HG03045 (cell line): ENCODE measurements around the gene ZNF331.
"Not testable (repeated sequence)": the region's sequence is repeated elsewhere in the genome, so short reads cannot be mapped to it uniquely, and the experiment has no call there.

Source experiments
- ATAC-seq: cut with Tn5 transposase; IDR thresholded peaks from one replicate; pipeline ENCODE4 v1.9.1; 2021; ENCODE audit warnings: mild to moderate bottlenecking, moderate library complexity; ENCODE audit not compliant: unreplicated experiment

Gene ZNF331

DNA sequence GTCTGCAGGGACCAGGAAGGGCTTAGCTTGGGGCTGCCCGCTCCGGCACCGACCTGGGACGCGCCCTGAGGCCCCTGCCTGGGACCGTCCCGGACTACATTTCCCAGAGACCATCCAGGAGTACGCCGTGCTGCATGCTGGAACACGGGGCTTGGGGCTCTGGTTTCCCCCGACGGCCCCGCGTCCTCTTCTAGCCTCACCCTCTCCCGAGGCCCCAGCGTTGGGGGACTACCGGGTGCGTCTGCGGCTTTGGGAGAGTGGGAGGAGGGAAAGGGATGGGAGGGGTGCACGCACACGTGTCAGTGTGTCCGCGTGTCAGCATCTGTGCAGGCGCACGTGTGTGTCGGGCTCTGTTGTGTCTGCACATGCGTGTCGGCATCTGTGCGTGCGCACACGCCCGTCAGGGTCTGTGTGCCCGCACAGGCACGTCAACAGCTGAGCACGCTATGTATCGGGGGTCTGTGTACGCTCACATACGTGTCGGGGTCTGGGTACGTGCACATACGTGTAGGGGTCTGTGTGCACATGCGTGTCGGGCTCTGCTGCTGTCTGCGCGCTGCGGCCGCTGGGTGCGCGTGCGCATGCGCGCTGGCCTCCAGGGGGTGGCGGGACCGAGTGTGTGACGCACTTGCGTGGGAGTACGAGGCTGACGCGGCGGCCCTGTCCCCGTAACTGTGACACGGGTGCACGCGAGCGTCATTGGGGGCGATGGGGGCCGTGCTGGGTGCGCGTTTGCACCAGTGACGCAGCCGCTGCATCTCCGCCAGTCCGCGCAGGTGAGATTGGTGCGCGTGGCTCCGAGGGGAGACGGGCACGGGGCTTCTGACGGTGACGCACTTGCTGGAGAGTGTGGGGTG, at the start of gene ZNF331:
Gene ZNF331 (plus strand): TSS at position 625 of the 857 bp plus-strand sequence. CDS start 31,232 bp downstream, outside the sequence.
- ATAC-seq = peak; percentile 77

DNA sequence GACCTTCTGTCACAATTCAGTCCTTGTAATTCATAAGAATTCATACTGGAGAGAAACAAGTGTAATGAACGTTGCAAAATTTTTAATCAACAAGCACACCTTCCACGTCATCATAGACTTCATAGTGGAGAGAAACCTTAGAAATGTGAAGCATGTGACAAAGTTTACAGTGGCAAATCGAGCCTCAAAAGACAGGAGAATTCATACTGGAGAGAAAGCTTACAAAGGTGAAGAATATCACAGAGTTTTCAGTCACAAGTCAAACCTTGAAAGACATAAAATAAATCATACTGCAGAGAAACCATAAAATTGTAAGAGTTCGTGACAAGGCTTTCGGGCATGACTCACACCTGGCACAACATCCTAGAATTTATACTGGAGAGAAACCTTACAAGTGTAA, 45.8 kb upstream of the ZNF331 start:
- ATAC-seq = no peak

DNA sequence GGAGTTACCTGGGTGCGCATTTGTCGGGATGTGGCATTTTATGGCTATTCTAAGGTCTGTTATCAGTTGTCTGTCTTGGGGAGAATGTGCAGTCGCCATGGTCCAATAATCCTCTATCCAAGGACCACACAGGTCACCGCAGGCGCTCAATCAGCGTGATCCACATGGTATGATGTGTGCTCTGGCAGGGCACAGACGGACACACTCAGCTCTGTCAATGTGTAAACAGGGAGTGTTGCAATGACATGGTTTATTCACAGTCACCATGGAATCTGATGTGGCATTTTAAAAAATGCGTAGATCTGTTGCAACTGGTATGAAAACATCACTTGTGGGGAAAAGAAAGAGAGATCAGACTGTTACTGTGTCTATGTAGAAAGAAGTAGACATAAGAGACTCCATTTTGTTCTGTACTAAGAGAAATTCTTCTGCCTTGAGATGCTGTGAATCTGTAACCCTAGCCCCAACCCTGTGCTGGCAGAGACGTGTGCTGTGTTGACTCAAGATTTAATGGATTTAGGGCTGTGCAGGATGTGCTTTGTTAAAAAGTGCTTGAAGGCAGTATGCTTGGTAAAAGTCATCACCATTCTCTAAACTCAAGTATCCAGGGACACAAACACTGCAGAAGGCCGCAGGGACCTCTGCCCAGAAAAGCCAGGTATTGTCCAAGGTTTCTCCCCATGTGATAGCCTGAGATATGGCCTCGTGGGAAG, 40.5 kb upstream of the ZNF331 start:
- not testable (repeated sequence) for ATAC-seq

- ATAC-seq = not testable (repeated sequence)
These were observed 39.9 kb upstream of the ZNF331 start for GRCh38 chr19:53498024-53498395.

- ATAC-seq = not testable (repeated sequence)
These were observed 34.8 kb upstream of the ZNF331 start for GRCh38 chr19:53503151-53503550.

DNA sequence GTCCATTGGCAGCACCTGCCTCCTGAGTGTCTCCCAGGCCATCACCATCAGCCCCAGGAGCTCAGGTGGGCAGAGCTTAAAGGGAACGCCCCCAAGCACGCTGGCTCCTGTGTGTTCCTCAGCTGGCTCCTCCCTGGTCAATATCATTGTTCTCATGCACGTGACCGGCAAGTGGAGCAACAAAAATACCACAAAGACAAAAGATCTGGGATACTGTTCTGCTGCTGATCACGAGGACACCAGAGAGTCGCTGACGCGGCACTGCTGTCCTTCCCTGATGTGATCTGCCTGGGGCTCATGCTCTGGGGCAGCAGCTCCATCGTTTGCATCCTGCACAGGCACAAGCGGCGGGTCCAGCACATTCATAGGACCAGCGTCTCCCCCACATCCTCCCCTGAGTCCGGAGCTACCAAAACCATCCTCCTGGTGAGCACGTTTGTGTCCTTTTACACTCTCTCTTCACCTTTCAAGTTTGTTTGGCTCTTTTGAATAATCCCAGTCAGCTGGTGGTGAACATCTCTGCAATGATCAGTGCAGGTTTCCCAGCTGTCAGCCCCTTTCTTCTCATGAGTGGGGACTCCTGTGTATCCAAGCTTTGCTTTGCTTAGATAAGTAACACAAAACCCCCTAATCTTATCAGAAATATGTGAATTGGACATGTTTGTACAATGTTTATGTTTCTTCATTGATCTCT, 34.1 kb upstream of the ZNF331 start:
- not testable (repeated sequence) for ATAC-seq

- ATAC-seq = not testable (repeated sequence)
These were observed 33.6 kb upstream of the ZNF331 start for GRCh38 chr19:53504365-53504703.

- no peak for ATAC-seq
These were observed 33.1 kb upstream of the ZNF331 start for GRCh38 chr19:53504885-53505284.

DNA sequence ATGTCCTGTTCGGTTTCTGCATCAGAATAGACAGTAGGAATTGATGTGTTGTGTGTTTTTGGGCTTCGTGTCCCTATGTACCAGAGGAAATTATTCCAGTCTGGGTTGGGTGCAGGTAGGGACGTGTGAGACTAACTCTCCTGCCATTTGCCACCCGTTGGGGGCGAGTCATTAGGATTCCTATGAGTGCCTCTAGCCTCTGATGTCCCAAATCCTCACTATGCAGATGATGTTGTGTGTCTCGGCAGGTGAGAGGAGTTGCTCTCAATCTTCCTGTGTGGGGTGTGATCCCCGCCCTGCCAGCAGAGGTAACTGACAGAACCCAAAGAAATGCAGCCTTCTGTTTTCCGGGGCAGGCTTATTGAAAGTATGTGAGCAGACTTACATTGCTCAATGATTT, 31.2 kb upstream of the ZNF331 start:
- no peak for ATAC-seq

DNA sequence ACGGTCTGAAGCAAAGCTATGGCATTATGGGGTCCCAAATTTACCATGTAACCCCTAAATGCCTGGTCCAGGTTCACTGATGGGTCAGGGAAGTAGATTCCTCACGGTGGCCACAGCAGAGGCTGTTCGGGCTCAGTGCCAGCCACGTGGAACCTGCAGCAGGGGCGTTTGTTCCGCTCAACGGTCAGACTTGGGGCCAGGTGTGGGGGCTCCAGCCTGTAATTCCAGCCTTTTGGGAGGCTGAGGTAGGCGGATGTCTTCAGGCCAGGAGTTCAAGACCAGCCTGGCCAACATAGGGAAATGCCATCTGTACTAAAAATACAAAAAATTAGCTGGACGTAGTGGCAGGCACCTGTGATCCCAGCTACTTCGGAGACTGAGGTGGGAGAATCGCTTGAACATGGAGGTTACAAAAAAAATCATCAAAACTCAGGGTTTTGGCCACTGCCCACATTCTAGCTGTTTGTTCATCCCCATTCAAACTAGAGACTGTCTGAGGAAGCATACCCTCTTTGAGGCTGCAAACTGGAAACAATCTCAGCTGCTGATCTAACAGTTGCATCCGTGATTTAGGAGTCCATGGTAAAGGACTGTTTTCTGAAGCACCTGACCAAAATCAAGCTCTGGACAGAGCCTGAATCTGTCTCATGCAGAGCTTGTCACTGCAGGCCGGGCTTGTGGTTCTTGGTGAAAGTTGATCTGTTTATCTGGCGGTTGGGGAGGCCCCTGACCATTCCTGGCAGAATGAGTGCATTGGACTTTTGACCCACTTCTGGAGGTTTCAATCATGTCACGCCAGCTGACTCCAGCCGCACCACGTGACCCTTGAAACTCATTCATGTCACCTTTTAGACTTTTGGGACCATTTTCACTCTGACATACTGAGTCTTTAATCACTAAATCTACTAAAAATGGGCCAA, 30.2 kb upstream of the ZNF331 start:
- no peak for ATAC-seq

DNA sequence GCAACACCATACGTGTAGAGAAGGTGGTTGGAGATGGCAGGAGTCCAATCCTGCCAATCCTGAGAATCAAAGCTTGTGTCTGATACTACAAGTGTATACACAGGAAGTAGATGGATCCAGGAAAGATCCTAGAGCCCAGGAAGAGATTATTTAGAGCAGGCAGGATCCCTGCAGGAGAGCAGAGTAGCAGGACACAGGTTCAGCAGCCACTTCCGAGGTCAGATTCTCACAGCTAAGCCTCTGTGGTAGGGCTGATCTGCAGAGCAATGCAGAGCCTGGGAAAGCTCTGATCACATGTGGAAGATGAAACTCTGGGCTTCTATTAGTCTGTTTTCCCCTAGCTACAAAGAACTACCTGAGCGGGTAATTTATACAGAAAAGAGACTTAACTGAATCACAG, 28.5 kb upstream of the ZNF331 start:
- no peak for ATAC-seq

DNA sequence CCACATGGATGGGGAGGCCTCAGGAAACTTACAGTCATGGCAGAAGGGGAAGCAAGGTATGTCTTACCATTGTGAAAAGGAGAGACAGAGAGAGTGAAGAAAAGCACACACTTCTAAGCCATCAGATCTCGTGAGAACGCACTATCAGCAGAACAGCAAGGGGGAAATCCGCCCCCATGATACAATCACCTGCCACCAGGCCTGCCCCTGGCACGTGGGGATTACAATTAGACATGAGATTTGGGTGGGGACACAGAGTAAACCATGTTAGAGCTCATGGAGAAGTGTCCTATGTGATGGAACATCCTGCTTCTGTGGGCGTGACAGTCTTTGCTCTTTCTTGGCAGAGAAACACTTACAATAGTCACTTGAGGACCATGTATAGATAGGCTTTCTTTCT, 28.1 kb upstream of the ZNF331 start:
- ATAC-seq = no peak

GRCh38 chr19:53511357-53511756, 26.6 kb upstream of the ZNF331 start:
- ATAC-seq = no peak

DNA sequence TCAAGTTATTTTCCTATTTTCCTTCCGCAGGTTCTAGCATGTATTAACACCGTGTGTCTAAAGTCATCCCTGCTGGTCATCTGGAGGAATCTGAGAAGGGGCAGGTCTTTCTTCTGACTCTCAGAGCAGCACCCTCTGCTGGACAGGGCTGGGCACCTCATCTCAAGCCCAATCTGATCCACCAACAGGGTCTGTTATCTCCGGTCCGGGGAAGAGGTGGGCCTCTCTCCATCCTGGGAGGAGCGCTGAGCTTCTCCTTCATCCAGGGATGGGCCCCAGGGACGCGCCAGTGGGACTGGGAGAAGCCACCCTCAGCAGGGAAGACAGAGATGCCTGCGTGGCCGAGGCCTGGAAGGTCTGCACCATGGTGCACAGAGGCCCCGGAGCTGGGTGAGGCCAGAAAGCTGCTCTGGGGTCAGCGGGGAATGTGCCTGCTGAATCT, 26.0 kb upstream of the ZNF331 start:
- ATAC-seq = no peak

GRCh38 chr19:53515047-53515446, 22.9 kb upstream of the ZNF331 start:
- ATAC-seq = not testable (repeated sequence)

GRCh38 chr19:53517114-53517741, 20.7 kb upstream of the ZNF331 start:
- no peak for ATAC-seq

- ATAC-seq = no peak
These were observed 19.8 kb upstream of the ZNF331 start for GRCh38 chr19:53518121-53518520.

DNA sequence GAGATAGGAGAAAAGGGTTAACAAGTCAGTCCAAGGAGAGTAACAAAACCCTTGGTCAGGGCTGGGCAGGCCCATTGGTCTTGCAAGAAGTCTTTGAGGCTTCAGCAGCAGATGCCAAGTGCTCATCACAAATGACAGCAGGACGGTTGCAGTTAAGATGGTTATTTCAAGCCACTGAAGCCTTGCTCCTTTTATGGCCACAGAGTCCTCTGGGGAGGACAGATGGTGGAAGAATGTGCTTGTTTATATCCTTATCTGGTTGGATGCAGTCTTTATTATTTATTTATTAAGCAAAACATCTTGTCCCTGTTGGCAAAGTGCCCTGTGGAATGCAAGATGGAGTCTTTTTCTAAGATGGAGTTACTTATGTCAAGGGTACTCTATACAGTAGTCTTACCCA, 19.2 kb upstream of the ZNF331 start:
- ATAC-seq = no peak

DNA sequence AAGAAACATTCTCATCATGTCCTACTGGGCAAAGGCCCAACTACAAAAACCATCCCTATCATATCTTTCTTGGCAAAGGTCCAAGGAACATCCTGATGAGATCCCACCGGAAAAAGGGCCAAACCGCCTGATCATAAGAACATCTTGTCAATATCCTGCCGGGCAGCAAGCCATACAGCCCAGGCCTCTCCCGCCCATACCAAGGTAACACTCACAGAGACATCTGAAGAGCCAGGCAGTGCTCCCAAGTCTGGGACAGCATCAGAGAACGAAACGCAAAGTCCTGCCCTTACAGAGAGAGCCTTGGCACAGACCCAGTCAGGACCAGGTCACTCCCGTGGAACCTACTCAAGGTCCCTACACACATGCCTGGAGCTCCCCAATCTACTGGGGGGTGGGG, 18.5 kb upstream of the ZNF331 start:
- ATAC-seq = no peak

DNA sequence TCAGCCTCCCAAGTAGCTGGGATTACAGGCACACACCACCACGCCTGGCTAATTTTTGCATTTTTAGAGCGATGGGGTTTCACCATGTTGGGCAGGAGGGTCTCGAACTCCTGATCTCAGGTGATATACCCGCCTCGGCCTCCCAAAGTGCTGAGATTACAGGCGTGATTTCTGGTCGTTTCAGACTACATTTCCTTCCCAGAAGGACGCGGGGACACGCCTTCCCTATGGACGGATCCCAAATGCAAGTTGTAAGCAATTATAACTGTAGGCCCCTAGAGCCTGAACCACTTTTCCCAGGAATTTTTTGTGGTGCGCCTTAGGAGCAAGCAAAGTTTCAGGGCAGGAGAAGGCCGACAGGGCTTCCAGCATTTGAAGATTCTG, 17.8 kb upstream of the ZNF331 start:
- ATAC-seq = no peak
